22Rv1 (cell line): ENCODE data around the gene PLEKHF1.

ENCODE experiments used
- CTCF ChIP-seq: fragments of 450-650 bp; IDR thresholded peaks from 2 replicates; pipeline ENCODE4 v1.5.1; 2017; ENCODE audit warnings: mild to moderate bottlenecking
- ZFX ChIP-seq: fragments of 450-650 bp; IDR thresholded peaks from 2 replicates; pipeline ENCODE4 v1.6.1; 2017; ENCODE audit warnings: antibody characterized with exemption, borderline replicate concordance

- TF ChIP-seq CTCF: no peak
- TF ChIP-seq ZFX: no peak
Observed at GRCh38 chr19:29665215-29665825, at the start of gene PLEKHF1.
